Stimulated activated CD8-positive, alpha-beta memory T cell treated with anti-CD3 and anti-CD28 coated beads, Interleukin-4, amount 100 ng/mL, for 48 hours (primary cell): ENCODE data around the gene BACH2.
"Not testable (repeated sequence)": the region's sequence is repeated elsewhere in the genome, so short reads cannot be mapped to it uniquely, and the experiment has no call there.

ENCODE experiments used
- DNase-seq: peaks from one replicate; pipeline ENCODE4 v3.0.0-alpha.2; 2020

Gene BACH2

GRCh38 chr6:90118581-90118980 is 178.1 kb downstream of the BACH2 start:
- DNase-seq = no peak

- DNase-seq = no peak
These were observed 178.6 kb downstream of the BACH2 start for GRCh38 chr6:90118069-90118468.

- DNase-seq = not testable (repeated sequence)
These were observed 180.5 kb downstream of the BACH2 start for GRCh38 chr6:90116126-90116525.

- no peak for DNase-seq
These were observed 183.3 kb downstream of the BACH2 start for GRCh38 chr6:90113389-90113788.

GRCh38 chr6:90111387-90111786 is 185.3 kb downstream of the BACH2 start:
- no peak for DNase-seq

GRCh38 chr6:90110971-90111370 is 185.7 kb downstream of the BACH2 start:
- DNase-seq = peak; percentile 84

- DNase-seq = peak; percentile 56
These were observed 187.5 kb downstream of the BACH2 start for GRCh38 chr6:90109141-90109540.

- DNase-seq = no peak
These were observed 188.8 kb downstream of the BACH2 start for GRCh38 chr6:90107771-90108282.

- no peak for DNase-seq
These were observed 189.3 kb downstream of the BACH2 start for GRCh38 chr6:90107371-90107770.

GRCh38 chr6:90106449-90106848 is 190.2 kb downstream of the BACH2 start:
- no peak for DNase-seq

- no peak for DNase-seq
These were observed 191.0 kb downstream of the BACH2 start for GRCh38 chr6:90105506-90106170.

GRCh38 chr6:90103056-90103800 is 193.4 kb downstream of the BACH2 start:
- DNase-seq = peak; percentile 50

GRCh38 chr6:90101403-90101802 is 195.2 kb downstream of the BACH2 start:
- no peak for DNase-seq

GRCh38 chr6:90100059-90100665 is 196.5 kb downstream of the BACH2 start:
- DNase-seq = no peak

GRCh38 chr6:90098627-90099026 is 198.0 kb downstream of the BACH2 start:
- DNase-seq = no peak

- no peak for DNase-seq
These were observed 198.6 kb downstream of the BACH2 start for GRCh38 chr6:90098001-90098531.

GRCh38 chr6:90097356-90097755 is 199.3 kb downstream of the BACH2 start:
- DNase-seq = no peak

GRCh38 chr6:90096818-90097217 is 199.8 kb downstream of the BACH2 start:
- no peak for DNase-seq

GRCh38 chr6:90095788-90096187 is 200.9 kb downstream of the BACH2 start:
- no peak for DNase-seq

GRCh38 chr6:90095145-90095544 is 201.5 kb downstream of the BACH2 start:
- no peak for DNase-seq

- no peak for DNase-seq
These were observed 203.0 kb downstream of the BACH2 start for GRCh38 chr6:90093558-90094073.

- DNase-seq = no peak
These were observed 205.8 kb downstream of the BACH2 start for GRCh38 chr6:90090866-90091265.

- no peak for DNase-seq
These were observed 208.6 kb downstream of the BACH2 start for GRCh38 chr6:90088009-90088408.
